IPS-20b (cell line): ENCODE results near the gene FRAS1.
"Not testable (repeated sequence)": the region's sequence is repeated elsewhere in the genome, so short reads cannot be mapped to it uniquely, and the experiment has no call there.

ENCODE experiments used
- H3K27ac ChIP-seq: one replicate; pipeline ENCODE4 v1.5.1; 2013; ENCODE audit warnings: low read length
- H3K27me3 ChIP-seq: 2 replicates; pipeline ENCODE4 v1.6.1; 2013; ENCODE audit warnings: mild to moderate bottlenecking, low read length, inconsistent platforms; ENCODE audit not compliant: insufficient read depth
- H3K36me3 ChIP-seq: 2 replicates; pipeline ENCODE4 v1.6.1; 2013; ENCODE audit warnings: low read depth, mild to moderate bottlenecking, inconsistent platforms, low read length, moderate library complexity; ENCODE audit not compliant: insufficient read depth
- H3K4me1 ChIP-seq: 2 replicates; pipeline ENCODE4 v1.6.1; 2013; ENCODE audit warnings: mild to moderate bottlenecking, control low read depth, inconsistent platforms, low read length, moderate library complexity; ENCODE audit not compliant: insufficient read depth
- H3K4me3 ChIP-seq: 2 replicates; pipeline ENCODE4 v1.5.1; 2013; ENCODE audit warnings: mild to moderate bottlenecking, low read length, inconsistent platforms
- H3K9ac ChIP-seq: 2 replicates; pipeline ENCODE4 v1.6.1; 2013; ENCODE audit warnings: low read depth, mild to moderate bottlenecking, inconsistent platforms, low read length, moderate library complexity
- H3K9me3 ChIP-seq: 2 replicates; pipeline ENCODE4 v1.6.1; 2013; ENCODE audit warnings: mild to moderate bottlenecking, low read depth, low read length, inconsistent platforms; ENCODE audit not compliant: insufficient read depth

Gene FRAS1

DNA sequence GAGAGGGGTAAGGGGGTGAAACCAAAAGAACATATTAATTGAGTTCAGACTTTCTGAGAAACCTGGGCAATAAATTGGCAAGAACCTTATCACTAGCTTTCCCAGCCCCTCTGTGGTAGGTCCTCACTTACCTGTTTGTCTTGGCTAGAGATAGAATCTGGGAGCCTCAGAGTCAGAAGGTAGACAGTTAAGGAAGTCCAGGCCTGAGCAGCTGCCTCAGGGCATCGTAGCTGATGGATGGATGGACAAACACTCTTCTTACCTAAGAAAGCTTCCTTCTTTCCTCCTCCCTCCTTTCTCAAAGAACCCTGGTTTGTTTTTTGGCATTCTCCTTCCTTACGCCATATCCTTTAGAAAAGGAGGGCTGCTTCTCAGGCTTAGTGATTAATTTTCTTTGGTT lies 24.4 kb downstream of the FRAS1 start:
- Histone ChIP-seq H3K27me3 (no peaks in the 10 kb centered on the region), H3K36me3 (peaks cover 23% of the 10 kb centered on the region), H3K27ac (no peak overlapping the region), H3K4me1 (peaks cover 17% of the 10 kb centered on the region; the same call in 1 of the 2 replicates), H3K9me3 (no peaks in the 10 kb centered on the region), H3K4me3 (no peak overlapping the region), H3K9ac (no peak overlapping the region)

DNA sequence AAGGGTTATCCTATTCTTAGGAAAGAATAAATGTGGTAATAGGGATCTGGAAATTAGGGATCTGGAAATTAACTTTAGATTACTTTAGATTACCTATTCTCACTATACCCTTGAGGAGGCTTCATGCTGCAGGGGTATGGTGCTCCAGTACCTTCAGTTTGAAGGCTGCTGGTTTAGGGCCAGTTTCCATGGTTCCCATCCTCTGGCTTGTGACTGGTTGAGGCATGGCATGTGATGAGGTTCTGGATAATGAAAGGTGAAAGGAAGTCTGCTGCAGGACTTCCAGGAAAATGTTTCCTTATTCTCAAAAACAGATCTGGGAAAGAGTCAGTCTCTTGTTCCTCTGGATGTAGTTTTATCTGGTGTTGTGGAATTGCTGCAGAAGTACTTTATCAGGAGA lies 25.9 kb downstream of the FRAS1 start:
- H3K27ac ChIP-seq, result no peak overlapping the region
- H3K27me3 ChIP-seq, result no peaks in the 10 kb centered on the region
- no peak overlapping the region for H3K4me3 ChIP-seq
- H3K9me3 ChIP-seq, result no peaks in the 10 kb centered on the region
- peaks cover 17% of the 10 kb centered on the region; the same call in 1 of the 2 replicates for H3K4me1 ChIP-seq
- H3K9ac ChIP-seq, result no peak overlapping the region
- peaks cover 21% of the 10 kb centered on the region for H3K36me3 ChIP-seq

DNA sequence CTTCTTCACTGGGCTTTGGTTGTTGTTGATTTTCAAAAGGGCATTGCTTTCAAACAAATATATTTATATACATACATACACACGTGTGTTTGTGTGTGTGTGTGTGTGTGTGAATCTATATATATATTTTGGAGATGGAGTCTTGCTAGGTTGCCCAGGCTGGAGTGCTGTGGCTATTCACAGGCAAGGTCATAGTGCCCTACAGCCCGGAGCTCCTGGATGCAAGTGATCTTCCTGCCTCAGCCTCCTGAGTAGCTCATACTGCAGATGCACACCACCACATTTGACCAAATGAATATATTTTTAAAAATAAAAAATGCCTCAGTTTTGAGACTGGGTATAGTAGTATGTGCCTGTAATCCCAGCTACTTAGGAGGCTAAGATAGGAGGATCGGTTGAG lies 34.4 kb downstream of the FRAS1 start:
- Histone ChIP-seq H3K9me3 (peaks cover 18% of the 10 kb centered on the region), H3K27ac (peak overlapping the region; percentile 88), H3K27me3 (no peaks in the 10 kb centered on the region), H3K36me3 (peaks cover 17% of the 10 kb centered on the region), H3K4me3 (no peak overlapping the region), H3K9ac (no peak overlapping the region), H3K4me1 (peaks cover 32% of the 10 kb centered on the region; the same call in 1 of the 2 replicates)

DNA sequence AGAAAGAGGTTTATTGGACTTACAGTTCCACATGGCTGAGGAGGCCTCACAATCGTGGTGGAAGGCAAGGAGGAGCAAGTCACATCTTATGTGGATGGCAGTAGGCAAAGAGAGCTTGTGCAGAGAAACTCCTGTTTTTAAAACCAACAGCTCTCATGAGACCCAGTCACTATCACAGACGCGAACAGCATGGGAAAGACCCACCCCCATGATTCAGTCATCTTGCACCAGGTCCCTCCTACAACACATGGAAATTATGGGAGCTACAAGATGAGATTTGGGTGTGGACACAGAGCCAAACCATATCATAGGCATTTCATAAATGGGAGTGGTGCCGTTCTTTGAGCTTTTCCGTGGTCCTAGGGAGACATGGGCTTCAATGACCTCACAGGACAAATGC lies 35.2 kb downstream of the FRAS1 start:
- Histone ChIP-seq H3K9ac (peak overlapping the region; percentile 66), H3K36me3 (peaks cover 18% of the 10 kb centered on the region), H3K27ac (peak overlapping the region; percentile 80), H3K9me3 (peaks cover 24% of the 10 kb centered on the region), H3K4me3 (peak overlapping the region; percentile 44; the same call in 1 of the 2 replicates), H3K4me1 (peaks cover 32% of the 10 kb centered on the region; the same call in 1 of the 2 replicates)
- H3K27me3 ChIP-seq, result not testable (repeated sequence)

DNA sequence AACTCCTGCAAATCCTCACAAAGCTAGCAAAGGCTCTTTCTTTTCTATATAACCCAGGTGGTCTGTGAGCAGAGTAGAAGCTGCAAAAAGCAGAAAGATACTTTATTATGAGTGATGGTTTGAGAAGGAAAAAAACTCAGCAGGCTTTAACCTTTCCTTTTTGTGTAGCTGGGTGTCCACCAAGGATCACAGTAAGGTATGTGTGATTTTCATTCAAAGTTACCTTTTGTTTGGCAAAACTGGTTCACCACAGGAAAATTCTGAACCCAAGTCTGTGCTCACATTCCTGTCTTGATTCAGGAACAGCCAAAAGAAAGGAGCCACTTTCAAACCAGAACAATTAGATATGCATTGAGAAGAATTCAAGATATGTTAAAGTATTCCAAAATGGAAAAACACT lies 35.7 kb downstream of the FRAS1 start:
- Histone ChIP-seq H3K4me3 (peak overlapping the region; percentile 44; the same call in 1 of the 2 replicates), H3K27ac (peak overlapping the region; percentile 80), H3K4me1 (peaks cover 32% of the 10 kb centered on the region; the same call in 1 of the 2 replicates), H3K9ac (peak overlapping the region; percentile 66; the same call in 1 of the 2 replicates), H3K27me3 (no peaks in the 10 kb centered on the region), H3K36me3 (peaks cover 23% of the 10 kb centered on the region), H3K9me3 (peaks cover 24% of the 10 kb centered on the region)

DNA sequence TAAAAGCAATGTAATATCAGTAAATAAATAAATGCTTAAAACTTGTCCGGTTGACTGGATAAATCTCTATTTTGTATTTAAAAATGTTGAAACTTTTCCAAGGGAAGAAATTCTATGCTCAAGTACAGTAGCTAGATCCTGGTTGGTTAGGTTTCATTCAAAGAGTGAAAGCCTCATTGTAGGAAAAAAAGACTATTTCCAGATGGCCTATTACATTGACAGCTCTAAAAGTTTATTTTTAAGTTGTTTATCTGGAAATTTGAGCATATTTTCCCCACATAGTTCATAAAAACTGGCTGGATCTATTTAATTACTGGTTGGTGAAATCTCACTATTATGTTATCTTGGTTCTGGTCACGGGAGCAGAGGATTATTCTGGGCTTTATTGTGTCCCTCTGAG lies 38.0 kb downstream of the FRAS1 start:
- H3K36me3 ChIP-seq, result peaks cover 23% of the 10 kb centered on the region
- no peaks in the 10 kb centered on the region for H3K27me3 ChIP-seq
- H3K4me1 ChIP-seq, result peaks cover 27% of the 10 kb centered on the region; the same call in 1 of the 2 replicates
- peaks cover 24% of the 10 kb centered on the region for H3K9me3 ChIP-seq
- H3K27ac ChIP-seq, result no peak overlapping the region
- H3K9ac ChIP-seq, result no peak overlapping the region
- no peak overlapping the region for H3K4me3 ChIP-seq

DNA sequence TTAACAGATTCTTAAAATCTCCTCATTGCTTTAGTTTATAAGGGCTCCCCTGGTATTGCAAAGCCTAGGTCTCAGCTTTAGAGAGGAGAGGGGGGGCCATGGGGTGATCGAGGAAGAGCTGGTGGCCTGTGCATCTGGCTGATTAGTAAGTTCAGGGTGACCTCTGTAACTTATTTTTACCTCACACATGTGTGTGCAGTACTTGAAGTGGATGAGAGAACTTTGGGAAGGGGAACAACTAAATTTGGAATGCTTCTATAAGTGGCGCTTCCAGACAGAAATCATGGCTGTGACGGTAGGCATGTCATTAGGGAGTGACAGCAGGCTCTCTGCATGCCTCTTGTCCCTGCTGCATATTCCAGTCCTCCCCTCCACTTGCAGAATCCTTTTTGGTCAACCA lies 41.9 kb downstream of the FRAS1 start:
- H3K36me3 ChIP-seq, result peaks cover 32% of the 10 kb centered on the region
- no peaks in the 10 kb centered on the region for H3K27me3 ChIP-seq
- no peak overlapping the region for H3K27ac ChIP-seq
- no peak overlapping the region for H3K4me3 ChIP-seq
- H3K9ac ChIP-seq, result no peak overlapping the region
- H3K4me1 ChIP-seq, result peaks cover 3% of the 10 kb centered on the region; the same call in 1 of the 2 replicates
- H3K9me3 ChIP-seq, result peaks cover 24% of the 10 kb centered on the region

DNA sequence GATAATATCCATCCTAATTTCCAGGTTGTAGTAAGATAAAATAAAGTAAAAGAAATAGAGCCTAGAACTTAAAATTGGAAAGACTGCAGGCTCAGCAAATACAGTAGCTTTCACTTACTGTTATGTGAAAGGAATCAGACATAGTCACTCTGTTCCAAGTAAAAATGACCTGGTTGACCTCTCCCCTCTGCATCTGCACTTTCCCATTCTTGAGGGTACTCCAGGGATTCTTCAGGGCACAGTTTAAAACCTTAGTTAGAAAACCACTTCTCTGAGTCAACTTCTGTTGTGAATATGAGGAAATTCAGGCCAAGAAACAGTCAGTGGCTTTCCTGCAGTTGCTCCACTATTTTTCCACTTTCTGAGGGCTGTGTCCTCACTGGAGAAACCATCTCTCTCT lies 42.9 kb downstream of the FRAS1 start:
- peaks cover 30% of the 10 kb centered on the region for H3K36me3 ChIP-seq
- H3K4me1 ChIP-seq, result peaks cover 3% of the 10 kb centered on the region; the same call in 1 of the 2 replicates
- no peak overlapping the region for H3K4me3 ChIP-seq
- no peak overlapping the region for H3K9ac ChIP-seq
- no peak overlapping the region for H3K27ac ChIP-seq
- H3K9me3 ChIP-seq, result peaks cover 20% of the 10 kb centered on the region
- H3K27me3 ChIP-seq, result no peaks in the 10 kb centered on the region

DNA sequence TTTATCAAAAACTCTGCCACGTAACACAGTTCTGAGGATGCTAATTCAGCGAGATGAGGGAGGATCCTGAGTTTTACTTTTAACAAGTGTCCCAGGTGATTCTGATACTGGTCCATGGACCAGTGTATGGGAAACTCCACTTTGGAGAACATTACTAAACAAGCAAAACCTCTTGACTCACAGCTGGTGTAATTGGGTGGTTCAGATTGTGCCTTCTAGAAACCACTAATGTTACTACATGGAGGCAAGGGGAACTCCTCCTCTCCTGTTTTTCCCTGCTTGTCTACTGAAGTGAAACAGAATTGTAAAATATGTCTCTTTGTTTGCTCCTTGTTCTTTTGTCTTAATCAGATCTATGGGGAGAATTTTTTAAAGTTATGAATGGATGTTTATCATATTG lies 62.6 kb downstream of the FRAS1 start:
- Histone ChIP-seq H3K9ac (no peak overlapping the region), H3K9me3 (peaks cover 4% of the 10 kb centered on the region; the same call in 1 of the 2 replicates), H3K27ac (no peak overlapping the region), H3K4me3 (no peak overlapping the region), H3K4me1 (no peaks in the 10 kb centered on the region; the same call in 1 of the 2 replicates), H3K27me3 (no peaks in the 10 kb centered on the region), H3K36me3 (no peaks in the 10 kb centered on the region)

DNA sequence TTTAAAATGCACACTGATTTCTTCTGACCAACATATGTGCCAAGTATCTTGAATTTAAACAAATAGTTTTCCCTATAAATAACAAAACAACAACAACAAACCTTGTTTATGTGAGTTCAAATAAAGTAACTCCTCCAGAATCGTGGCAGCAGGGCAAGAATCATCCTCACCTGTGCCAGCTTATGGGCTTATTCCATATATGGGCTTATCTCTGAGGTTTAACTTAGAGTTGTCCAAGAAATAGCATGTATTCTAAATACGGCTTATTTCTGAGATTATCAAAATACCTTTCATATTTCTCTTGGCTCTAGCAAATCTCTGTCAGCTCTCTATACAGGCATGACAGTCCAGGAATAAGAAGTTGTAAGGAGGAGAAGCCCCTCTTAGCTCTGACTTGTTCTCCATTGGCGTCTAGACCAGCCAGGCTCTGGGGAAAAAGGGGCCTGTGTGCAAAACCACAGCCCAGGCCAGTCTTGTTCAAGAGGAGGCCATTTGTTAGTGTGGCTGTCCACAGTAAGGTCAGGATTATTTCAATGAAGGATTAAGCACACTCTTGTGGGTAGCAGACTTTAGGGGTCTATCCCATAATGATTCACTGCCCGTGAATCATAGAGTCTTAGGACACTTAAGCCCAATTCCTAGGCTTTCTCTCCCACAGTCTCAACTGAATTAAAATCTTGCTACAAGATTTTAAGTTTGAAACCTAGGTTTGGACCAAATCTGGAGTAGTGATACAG lies 63.2 kb downstream of the FRAS1 start:
- Histone ChIP-seq H3K27me3 (no peaks in the 10 kb centered on the region), H3K36me3 (no peaks in the 10 kb centered on the region), H3K9me3 (peaks cover 4% of the 10 kb centered on the region; the same call in 1 of the 2 replicates), H3K27ac (no peak overlapping the region), H3K4me1 (no peaks in the 10 kb centered on the region; the same call in 1 of the 2 replicates), H3K9ac (no peak overlapping the region), H3K4me3 (no peak overlapping the region)

DNA sequence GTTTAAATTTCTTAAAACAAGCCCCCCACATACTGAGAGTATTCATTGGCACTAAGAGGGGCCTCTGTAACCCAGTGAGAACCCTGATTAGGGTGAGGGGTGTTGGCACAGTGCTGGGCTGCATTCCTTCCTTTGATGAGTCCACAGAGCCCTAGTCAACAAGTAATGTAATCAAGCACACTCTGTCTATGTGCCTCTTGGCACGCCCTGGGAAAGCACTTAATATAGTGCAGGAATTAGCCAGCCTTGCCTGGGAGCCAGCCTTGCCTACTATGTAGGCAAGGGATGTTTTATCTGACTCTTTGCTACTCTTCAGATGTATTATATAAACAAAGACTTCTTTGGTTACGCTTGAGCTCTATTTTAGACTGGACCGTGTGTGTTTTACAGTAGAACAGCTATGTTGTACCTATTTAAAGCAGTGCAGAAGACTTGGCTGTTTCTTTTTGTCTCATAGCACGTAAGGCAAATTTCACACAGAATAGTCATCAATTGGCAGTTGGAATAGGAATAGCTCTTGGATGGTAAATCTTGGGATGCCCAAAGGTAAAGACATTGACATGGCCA lies 64.3 kb downstream of the FRAS1 start:
- Histone ChIP-seq H3K9ac (no peak overlapping the region), H3K4me1 (peaks cover 3% of the 10 kb centered on the region; the same call in 1 of the 2 replicates), H3K27me3 (no peaks in the 10 kb centered on the region), H3K4me3 (no peak overlapping the region), H3K36me3 (no peaks in the 10 kb centered on the region), H3K27ac (no peak overlapping the region), H3K9me3 (peaks cover 4% of the 10 kb centered on the region; the same call in 1 of the 2 replicates)

DNA sequence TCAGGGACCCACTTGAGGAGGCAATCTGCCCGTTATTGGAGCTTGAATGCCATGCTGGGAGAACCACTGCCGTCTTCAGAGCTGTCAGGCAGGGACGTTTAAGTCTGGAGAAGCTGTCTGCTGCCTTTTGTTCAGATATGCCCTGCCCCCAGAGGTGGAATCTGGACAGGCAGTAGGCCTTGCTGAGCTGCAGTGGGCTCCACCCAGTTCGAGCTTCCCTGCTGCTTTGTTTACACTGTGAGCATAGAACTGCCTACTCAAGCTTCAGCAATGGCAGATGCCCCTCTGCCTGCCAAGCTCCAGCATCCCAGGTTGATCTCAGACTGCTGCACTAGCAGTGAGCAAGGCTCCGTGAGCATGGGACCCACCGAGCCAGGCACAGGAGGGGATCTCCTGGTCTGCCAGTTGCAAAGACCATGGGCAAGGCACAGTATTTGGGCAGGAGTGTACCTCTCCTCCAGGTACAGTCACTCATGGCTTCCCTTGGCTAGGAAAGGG lies 68.8 kb downstream of the FRAS1 start:
- H3K4me3 ChIP-seq, H3K27ac ChIP-seq, H3K36me3 ChIP-seq, H3K9me3 ChIP-seq, H3K9ac ChIP-seq, H3K27me3 ChIP-seq: not testable (repeated sequence)
- peaks cover 10% of the 10 kb centered on the region; the same call in 1 of the 2 replicates for H3K4me1 ChIP-seq
